SKM-1 (cell line): ENCODE measurements around the gene SH3PXD2A.

ENCODE experiments used
- DNase-seq: peaks from one replicate; lab custom pipeline; 2025; ENCODE audit not compliant: unreplicated experiment; lab: John Stamatoyannopoulos, UW

The SH3PXD2A gene

GRCh38 chr10:103552856-103553742 is 302.3 kb downstream of the SH3PXD2A start:
- DNase-seq = no peak

- peak; percentile 65 for DNase-seq
Measured at GRCh38 chr10:103551619-103552602, 303.5 kb downstream of the SH3PXD2A start.

GRCh38 chr10:103550229-103550628 is 305.1 kb downstream of the SH3PXD2A start:
- no peak for DNase-seq

GRCh38 chr10:103549349-103549685 is 306.1 kb downstream of the SH3PXD2A start:
- DNase-seq = no peak

- DNase-seq = no peak
Measured at GRCh38 chr10:103548581-103549348, 306.6 kb downstream of the SH3PXD2A start.

DNA sequence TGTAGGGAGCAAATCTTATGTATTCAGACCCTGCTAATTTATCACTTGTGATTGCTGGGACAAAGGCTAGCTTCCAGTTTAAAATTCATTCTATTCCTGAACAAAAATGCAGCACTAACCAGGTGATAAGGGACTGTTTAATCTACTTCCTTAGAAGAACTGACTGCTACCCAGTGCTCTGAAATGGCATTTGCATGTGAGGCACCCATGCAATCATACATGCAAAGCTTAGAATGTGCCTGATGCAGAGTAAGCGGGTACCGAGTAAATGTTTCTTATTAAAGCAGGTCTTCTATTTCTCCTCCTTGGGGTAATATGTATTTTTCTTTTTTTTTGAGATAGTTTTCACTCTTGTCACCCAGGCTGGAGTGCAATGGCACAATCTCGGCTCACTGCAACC is 307.4 kb downstream of the SH3PXD2A start:
- DNase-seq = no peak

DNA sequence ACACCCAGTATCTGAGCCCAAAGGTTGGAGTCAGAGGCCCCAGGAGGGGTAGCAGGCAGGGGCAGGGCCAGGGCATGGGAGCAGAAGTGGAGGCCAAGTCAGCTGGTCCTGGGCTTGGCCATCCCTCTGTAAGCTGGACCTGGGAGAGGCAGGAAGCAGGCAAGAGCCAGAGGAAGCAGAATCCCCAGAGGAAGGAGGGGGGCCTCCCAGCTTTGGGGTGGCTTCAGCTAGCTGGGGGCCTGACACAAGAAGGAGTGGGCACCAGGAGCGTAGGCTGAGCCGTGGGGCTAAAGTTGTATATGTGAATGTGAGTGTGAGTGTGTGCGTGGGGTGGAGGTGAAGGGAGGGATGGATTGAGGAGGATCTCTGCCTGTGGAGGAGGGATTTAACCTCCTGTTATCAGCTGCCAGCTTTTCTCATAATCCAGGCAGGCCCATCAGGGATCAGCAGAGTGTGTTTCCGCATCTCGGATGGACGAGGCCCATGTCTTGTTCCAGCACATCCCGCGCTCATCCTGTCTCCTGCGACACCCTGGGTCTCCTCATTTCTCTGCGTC is 307.9 kb downstream of the SH3PXD2A start:
- no peak for DNase-seq

DNA sequence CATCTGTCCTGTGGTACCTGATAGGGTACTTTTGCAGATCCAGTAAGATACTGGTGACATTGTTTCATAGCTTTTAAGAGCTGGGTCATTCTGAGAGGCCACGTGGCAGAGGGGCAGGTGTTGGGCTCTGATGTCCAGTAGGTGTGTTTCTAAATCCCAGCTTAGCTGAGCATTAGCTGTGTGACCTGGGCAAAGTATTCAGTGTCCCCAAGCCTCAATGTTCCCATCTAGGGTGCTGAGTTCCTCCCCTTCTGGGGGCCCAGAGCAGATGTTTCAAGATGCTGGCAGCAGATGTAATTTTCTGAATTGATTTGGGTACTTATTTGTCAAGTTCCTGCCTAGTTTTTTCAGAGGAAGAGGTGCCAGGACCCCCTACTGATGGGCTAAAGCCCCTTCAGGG is 309.0 kb downstream of the SH3PXD2A start:
- no peak for DNase-seq

GRCh38 chr10:103545771-103546281 is 309.6 kb downstream of the SH3PXD2A start:
- no peak for DNase-seq

GRCh38 chr10:103545366-103545765 is 310.0 kb downstream of the SH3PXD2A start:
- no peak for DNase-seq

DNA sequence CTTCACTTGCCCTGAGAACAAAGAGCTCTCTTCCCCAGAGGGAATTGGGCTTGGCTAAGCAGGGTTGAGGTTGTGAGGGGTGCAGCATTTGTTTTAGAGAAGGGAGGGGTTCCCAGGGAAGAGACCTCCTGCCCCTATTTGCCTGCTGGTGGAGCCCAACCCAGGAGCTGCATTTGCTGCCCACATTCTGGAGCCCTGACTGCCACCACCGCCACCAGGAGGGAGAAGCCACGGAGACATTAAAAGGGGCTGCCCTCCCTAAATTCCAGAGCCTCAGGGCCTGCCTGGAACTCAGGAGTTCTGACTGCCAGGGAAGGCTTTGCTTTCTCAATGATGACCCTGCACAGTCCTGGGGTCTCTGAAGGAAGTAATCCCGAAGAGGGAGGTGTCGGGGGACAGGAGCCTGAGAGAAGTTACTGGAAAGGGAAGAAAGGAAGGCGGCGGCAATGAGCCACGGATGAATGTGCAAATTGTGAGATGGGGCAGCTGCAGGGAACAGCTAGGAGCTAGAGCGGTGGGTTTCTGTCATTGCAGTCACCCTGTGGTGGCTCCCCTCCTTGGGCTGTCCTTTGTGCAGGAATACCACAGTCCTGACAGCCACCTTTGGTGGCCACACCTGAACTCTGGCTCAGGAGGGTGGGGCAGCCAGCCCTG is 310.6 kb downstream of the SH3PXD2A start:
- DNase-seq = no peak
